ENCODE measurements around the gene CBLB.

DNA sequence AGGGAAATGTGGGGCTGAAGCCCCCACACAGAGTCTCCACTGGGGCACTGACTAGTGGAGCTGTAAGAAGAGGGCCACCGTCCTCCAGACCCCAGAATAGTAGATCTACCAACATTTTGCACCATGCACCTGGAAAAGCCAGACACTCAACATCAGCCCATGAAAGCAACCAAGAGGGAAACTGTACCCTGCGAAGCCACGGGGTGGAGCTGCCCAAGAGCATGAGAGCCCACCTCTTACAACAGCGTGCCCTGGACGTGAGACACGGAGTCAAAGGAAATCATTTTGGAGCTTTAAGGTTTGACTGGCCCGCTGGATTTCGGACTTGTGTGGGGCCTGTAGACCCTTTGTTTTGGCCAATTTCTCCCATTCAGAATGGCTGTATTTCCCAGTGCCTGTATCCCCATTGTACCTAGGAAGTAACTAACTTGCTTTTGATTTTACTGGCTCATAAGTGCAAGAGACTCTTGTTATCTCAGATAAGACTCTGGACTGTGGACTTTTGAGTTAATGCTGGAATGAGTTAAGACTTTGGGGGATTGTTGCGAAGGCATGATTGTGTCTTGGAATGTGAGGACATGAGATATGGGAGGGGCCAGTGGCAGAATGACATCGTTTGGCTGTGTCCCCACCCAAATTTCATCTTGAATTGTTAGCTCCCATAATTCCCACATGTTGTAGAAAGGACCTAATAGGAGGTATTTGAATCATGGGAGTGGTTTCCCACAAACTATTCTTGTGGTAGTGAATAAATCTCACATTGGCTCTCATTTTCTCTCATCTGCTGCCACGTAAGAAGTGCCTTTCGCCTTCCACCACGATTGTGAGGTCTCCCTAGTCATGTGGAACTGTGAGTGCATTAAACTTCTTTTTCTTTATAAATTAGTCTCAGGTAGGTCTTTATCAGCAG is 105.8 kb downstream of the CBLB start:
- TF ChIP-seq, protein P1, sequence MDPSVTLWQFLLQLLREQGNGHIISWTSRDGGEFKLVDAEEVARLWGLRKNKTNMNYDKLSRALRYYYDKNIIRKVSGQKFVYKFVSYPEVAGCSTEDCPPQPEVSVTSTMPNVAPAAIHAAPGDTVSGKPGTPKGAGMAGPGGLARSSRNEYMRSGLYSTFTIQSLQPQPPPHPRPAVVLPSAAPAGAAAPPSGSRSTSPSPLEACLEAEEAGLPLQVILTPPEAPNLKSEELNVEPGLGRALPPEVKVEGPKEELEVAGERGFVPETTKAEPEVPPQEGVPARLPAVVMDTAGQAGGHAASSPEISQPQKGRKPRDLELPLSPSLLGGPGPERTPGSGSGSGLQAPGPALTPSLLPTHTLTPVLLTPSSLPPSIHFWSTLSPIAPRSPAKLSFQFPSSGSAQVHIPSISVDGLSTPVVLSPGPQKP (IDR thresholded peaks at IDR 0.05; ENCODE audit: borderline replicate concordance, low read depth, low read length) = no peak
- TF ChIP-seq, protein P2, sequence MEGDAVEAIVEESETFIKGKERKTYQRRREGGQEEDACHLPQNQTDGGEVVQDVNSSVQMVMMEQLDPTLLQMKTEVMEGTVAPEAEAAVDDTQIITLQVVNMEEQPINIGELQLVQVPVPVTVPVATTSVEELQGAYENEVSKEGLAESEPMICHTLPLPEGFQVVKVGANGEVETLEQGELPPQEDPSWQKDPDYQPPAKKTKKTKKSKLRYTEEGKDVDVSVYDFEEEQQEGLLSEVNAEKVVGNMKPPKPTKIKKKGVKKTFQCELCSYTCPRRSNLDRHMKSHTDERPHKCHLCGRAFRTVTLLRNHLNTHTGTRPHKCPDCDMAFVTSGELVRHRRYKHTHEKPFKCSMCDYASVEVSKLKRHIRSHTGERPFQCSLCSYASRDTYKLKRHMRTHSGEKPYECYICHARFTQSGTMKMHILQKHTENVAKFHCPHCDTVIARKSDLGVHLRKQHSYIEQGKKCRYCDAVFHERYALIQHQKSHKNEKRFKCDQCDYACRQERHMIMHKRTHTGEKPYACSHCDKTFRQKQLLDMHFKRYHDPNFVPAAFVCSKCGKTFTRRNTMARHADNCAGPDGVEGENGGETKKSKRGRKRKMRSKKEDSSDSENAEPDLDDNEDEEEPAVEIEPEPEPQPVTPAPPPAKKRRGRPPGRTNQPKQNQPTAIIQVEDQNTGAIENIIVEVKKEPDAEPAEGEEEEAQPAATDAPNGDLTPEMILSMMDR (conservative IDR thresholded peaks at IDR 0.05; ENCODE audit: low read depth, low read length) = no peak
- TF ChIP-seq POLR2A (IDR thresholded peaks at IDR 0.05; ENCODE audit: low read depth, low read length) (no peak), RAD21 (IDR thresholded peaks at IDR 0.05; ENCODE audit: low read length) (no peak), MAZ (IDR thresholded peaks at IDR 0.05; ENCODE audit: borderline replicate concordance, low read depth, low read length) (no peak), SMC3 (IDR thresholded peaks at IDR 0.05; ENCODE audit: low read depth, low read length) (no peak), CEBPB (IDR thresholded peaks at IDR 0.05; ENCODE audit: low read depth, low read length) (no peak)
- TF ChIP-seq, protein P3, sequence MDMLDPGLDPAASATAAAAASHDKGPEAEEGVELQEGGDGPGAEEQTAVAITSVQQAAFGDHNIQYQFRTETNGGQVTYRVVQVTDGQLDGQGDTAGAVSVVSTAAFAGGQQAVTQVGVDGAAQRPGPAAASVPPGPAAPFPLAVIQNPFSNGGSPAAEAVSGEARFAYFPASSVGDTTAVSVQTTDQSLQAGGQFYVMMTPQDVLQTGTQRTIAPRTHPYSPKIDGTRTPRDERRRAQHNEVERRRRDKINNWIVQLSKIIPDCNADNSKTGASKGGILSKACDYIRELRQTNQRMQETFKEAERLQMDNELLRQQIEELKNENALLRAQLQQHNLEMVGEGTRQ (IDR thresholded peaks at IDR 0.05; ENCODE audit: low read depth, low read length) = no peak
